ENCODE measurements around the gene OR51G2. TPM values are rescaled to one million over a fixed set of nuclear protein-coding genes. Genes with fewer than 3 reads are reported as not detected.

Gene OR51G2
- total RNA-seq, 1 experiment from 2014 or later = not detected

- Histone ChIP-seq H3K18ac (ENCODE audit: insufficient read length, low read depth, low read length) (no peak within 1 kb of the TSS), H3T11ph (ENCODE audit: low read length) (no peak within 1 kb of the TSS), H2BK15ac (ENCODE audit: low read depth, low read length) (no peak within 1 kb of the TSS), H2BK120ac (ENCODE audit: low read depth, low read length, poor library complexity, severe bottlenecking) (no peak within 1 kb of the TSS), H3K79me1 (ENCODE audit: insufficient read depth, low read depth, low read length, poor library complexity, severe bottlenecking) (no peaks in the 10 kb centered on the region), H3K27ac (ENCODE audit: insufficient read length, low read depth, low read length) (no peak within 1 kb of the TSS), H3K56ac (ENCODE audit: insufficient read length, low read depth, low read length) (no peak within 1 kb of the TSS), H3K9ac (ENCODE audit: extremely low read depth, insufficient read length, low read length) (no peak within 1 kb of the TSS), H3K79me2 (ENCODE audit: insufficient read depth, low read length) (no peaks in the 10 kb centered on the region), H4K20me1 (ENCODE audit: control insufficient read depth, insufficient read depth, insufficient read length) (no peaks in the 10 kb centered on the region), H3K23me2 (ENCODE audit: insufficient read length, low read depth, low read length, poor library complexity, severe bottlenecking) (no peaks in the 10 kb centered on the region), H3K4me2 (ENCODE audit: insufficient read depth, insufficient read length, low read length) (no peak within 1 kb of the TSS), H3K4ac (ENCODE audit: low read depth, low read length) (no peak within 1 kb of the TSS), H4K91ac (ENCODE audit: insufficient read length, low read depth, low read length) (no peak within 1 kb of the TSS), H4K8ac (replicated peaks; ENCODE audit: insufficient read length, low read depth, low read length) (no peak within 1 kb of the TSS), H3K23ac (ENCODE audit: insufficient read length, low read depth, low read length) (no peak within 1 kb of the TSS), H3K27me3 (ENCODE audit: insufficient read depth, low read length) (no peaks in the 10 kb centered on the region), H2BK5ac (ENCODE audit: insufficient read length, low read length) (no peak within 1 kb of the TSS), H4K5ac (ENCODE audit: insufficient read length, low read depth, low read length) (no peak within 1 kb of the TSS), H2BK12ac (ENCODE audit: insufficient read length, low read depth, low read length) (no peak within 1 kb of the TSS), H3K9me3 (ENCODE audit: control insufficient read depth, low read depth, low read length) (no peaks in the 10 kb centered on the region), H2BK20ac (ENCODE audit: low read depth, low read length, poor library complexity, severe bottlenecking) (no peak within 1 kb of the TSS), H2AK5ac (ENCODE audit: insufficient read length, low read length) (no peak within 1 kb of the TSS), H3K14ac (ENCODE audit: insufficient read depth, low read length) (no peak within 1 kb of the TSS), H2AFZ (ENCODE audit: low read length) (no peak within 1 kb of the TSS), H3K4me1 (ENCODE audit: insufficient read depth, low read length) (no peaks in the 10 kb centered on the region)
- Mint-ChIP-seq H3K36me3 (ENCODE audit: insufficient read depth in 1 of 3, low read depth in 3 of 3) (no peaks in the 10 kb centered on the region), H3K27me3 (ENCODE audit: low read depth) (peaks cover 2% of the 10 kb centered on the region; the same call in 1 of the 2 replicates), H3K4me3 (no peak within 1 kb of the TSS), H3K9me3 (no peaks in the 10 kb centered on the region; a peak in 1 of 5 replicates), H3K27ac (no peak within 1 kb of the TSS), H3K4me1 (no peaks in the 10 kb centered on the region)
- no peak for TF ChIP-seq CTCF (conservative IDR thresholded peaks at IDR 0.05)
- no peak for DNase-seq
- WGBS (ENCODE audit: extremely low coverage, insufficient read length, low lambda C conversion rate) = no CpG with 5 or more reads among the region's 8 CpGs
These were observed 37.2 kb downstream of the OR51G2 start, which contains the start of gene OR51T1 for GRCh38 chr11:4881860-4882500. TSS of gene OR51T1 (plus strand) at chr11:4881900. CDS start at chr11:4881900, 0 bp downstream.

Data from H9 (cell line).